ENCODE results near the gene SLC9A9. TPM values are rescaled to one million over a fixed set of nuclear protein-coding genes. Genes with fewer than 3 reads are reported as not detected.

SLC9A9 gene
- total RNA-seq, 4 donors from 2014 or later = 1.1 to 15.9 (median 9.7) TPM

DNA sequence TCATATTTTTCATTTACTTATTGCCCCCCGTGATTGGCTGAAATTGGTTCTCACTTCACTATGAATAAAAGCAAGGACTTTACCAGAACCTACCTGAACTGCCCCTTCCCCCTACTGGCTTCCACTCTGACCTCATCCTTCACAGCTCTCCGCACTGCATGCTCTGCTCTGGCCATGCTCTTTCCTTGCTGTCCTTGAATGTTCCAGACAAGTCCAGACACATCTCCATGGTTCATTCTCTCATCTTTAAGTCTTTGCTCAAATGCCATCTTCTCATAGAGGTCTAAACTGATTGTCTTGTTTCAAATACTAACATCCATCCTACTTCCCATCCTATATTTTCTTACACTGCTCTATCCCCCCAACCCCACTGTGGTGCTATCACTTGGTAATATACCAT lies 599.3 kb downstream of the SLC9A9 start:
- Histone ChIP-seq H3K36me3 (no peaks in the 10 kb centered on the region), H3K27ac (no peak overlapping the region), H3K27me3 (no peaks in the 10 kb centered on the region), H3K4me3 (no peak overlapping the region), H3K9me3 (no peaks in the 10 kb centered on the region), H3K4me1 (peaks cover 0 to 12% (median 1%) of the 10 kb centered on the region in 4 donors)
- in situ Hi-C loops (cut with MboI; ENCODE audit: low pct_ligation_motif_present in 1 of 4, low pct_unique_long_range_greater_than_20kb in 1 of 4, low sequenced_read_pairs in 3 of 4) = no loop called here
- TF ChIP-seq POLR2A (IDR thresholded peaks at IDR 0.05) = no peak
- no peak for TF ChIP-seq POLR2AphosphoS5 (IDR thresholded peaks at IDR 0.05)
- TF ChIP-seq EP300 (IDR thresholded peaks at IDR 0.05; ENCODE audit: low read depth) = no peak
- TF ChIP-seq, protein P1, sequence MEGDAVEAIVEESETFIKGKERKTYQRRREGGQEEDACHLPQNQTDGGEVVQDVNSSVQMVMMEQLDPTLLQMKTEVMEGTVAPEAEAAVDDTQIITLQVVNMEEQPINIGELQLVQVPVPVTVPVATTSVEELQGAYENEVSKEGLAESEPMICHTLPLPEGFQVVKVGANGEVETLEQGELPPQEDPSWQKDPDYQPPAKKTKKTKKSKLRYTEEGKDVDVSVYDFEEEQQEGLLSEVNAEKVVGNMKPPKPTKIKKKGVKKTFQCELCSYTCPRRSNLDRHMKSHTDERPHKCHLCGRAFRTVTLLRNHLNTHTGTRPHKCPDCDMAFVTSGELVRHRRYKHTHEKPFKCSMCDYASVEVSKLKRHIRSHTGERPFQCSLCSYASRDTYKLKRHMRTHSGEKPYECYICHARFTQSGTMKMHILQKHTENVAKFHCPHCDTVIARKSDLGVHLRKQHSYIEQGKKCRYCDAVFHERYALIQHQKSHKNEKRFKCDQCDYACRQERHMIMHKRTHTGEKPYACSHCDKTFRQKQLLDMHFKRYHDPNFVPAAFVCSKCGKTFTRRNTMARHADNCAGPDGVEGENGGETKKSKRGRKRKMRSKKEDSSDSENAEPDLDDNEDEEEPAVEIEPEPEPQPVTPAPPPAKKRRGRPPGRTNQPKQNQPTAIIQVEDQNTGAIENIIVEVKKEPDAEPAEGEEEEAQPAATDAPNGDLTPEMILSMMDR (IDR thresholded peaks at IDR 0.05) = no peak
- intact Hi-C loops (cut with DNase I; ENCODE audit: low total_unique reads) = no loop called here
- no peak for DNase-seq
- WGBS, 2 donors (ENCODE audit: low coverage in 1 of 2) = 92 to 96% methylated on average over 2 of the region's 2 CpGs

DNA sequence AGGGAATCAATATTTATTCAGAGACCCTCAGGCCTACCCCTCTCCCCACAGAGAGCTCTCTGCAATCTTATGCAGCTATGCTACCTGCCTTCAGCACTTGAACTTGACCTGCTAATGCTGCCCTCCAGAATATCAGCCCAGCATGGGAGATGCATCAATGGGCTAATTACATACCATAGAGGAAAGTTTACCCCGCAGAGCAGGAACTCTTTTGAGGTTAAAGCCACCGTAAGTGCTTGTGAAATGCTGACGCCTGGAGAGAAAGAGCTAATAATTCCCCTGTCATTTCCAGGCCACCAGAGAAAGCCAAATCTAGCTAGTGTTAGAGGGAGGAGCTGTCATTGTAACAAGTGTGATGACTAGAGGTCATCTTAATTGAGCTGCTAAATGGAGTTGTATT lies 601.2 kb downstream of the SLC9A9 start:
- Histone ChIP-seq H3K27ac (no peak overlapping the region), H3K4me1 (peaks cover 0 to 12% (median 1%) of the 10 kb centered on the region in 4 donors), H3K4me3 (no peak overlapping the region), H3K27me3 (no peaks in the 10 kb centered on the region), H3K9me3 (no peaks in the 10 kb centered on the region), H3K36me3 (no peaks in the 10 kb centered on the region)
- in situ Hi-C loops (cut with MboI; ENCODE audit: low pct_ligation_motif_present in 1 of 4, low pct_unique_long_range_greater_than_20kb in 1 of 4, low sequenced_read_pairs in 3 of 4) = no loop called here
- 90% methylated on average over 2 to 3 of the region's 3 CpGs for WGBS, 2 donors (ENCODE audit: low coverage in 1 of 2)
- DNase-seq = no peak
- TF ChIP-seq EP300 (IDR thresholded peaks at IDR 0.05; ENCODE audit: low read depth) (no peak), POLR2A (IDR thresholded peaks at IDR 0.05) (no peak), POLR2AphosphoS5 (IDR thresholded peaks at IDR 0.05) (no peak)
- TF ChIP-seq, protein P1 (IDR thresholded peaks at IDR 0.05) = no peak
- intact Hi-C loops (cut with DNase I; ENCODE audit: low total_unique reads) = no loop called here

DNA sequence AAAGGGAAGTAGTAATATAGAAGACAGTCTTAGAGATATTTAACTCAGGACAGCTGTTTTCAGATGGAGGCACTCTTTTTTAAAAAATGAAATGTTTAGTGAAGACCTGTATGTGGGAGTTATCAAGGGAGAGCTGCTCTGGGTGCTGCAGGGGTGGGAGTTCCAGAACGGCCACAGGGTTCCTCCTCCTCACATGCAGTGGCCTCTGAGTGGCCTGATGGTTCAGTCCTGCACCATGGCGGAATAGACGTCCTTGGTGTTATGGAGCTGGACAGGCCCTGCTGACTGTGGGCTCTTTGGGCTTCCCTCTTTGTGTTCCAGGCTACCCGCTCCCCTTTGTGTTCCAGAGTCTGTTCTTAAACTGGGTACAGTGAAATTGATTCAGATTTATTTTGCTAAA lies 602.6 kb downstream of the SLC9A9 start:
- Histone ChIP-seq H3K4me3 (no peak overlapping the region), H3K27me3 (no peaks in the 10 kb centered on the region), H3K4me1 (peaks cover 0 to 12% (median 1%) of the 10 kb centered on the region in 4 donors), H3K36me3 (no peaks in the 10 kb centered on the region), H3K9me3 (no peaks in the 10 kb centered on the region), H3K27ac (no peak overlapping the region)
- in situ Hi-C loops (cut with MboI; ENCODE audit: low pct_ligation_motif_present in 1 of 4, low pct_unique_long_range_greater_than_20kb in 1 of 4, low sequenced_read_pairs in 3 of 4) = no loop called here
- intact Hi-C loops (cut with DNase I; ENCODE audit: low total_unique reads) = no loop called here
- TF ChIP-seq EP300 (IDR thresholded peaks at IDR 0.05; ENCODE audit: low read depth) = no peak
- TF ChIP-seq, protein P1 (IDR thresholded peaks at IDR 0.05) = no peak
- no peak for TF ChIP-seq POLR2AphosphoS5 (IDR thresholded peaks at IDR 0.05)
- TF ChIP-seq POLR2A (IDR thresholded peaks at IDR 0.05) = no peak
- DNase-seq = no peak
- WGBS, 2 donors (ENCODE audit: low coverage in 1 of 2) = 90 to 91% methylated on average over 3 to 4 of the region's 4 CpGs

DNA sequence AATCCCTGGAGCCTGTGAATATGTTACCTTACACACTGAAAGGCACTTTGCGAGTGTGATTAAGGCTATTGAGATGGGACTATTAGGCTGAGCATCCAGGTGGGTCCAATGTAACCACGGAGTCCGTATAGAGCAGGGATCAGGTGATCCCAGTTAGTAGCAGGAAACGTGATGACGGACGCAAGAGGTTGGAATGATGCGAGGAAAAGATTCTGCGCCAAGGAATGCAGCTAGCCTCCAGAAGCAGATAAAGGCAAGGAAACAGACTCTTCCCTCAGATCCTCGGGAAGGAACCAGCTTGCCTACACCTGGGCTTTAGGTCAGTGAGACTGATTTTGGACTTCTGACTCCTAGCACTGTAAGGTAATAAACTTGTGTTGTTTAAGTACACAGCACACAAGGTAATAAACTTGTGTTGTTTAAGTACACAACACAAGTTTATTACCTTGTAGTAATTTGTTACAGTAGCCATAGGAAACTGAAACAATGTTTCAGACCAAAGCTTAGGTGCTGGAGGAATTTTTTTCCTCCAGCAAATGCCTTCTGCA lies 603.7 kb downstream of the SLC9A9 start:
- Histone ChIP-seq H3K9me3 (no peaks in the 10 kb centered on the region), H3K27ac (no peak overlapping the region), H3K27me3 (no peaks in the 10 kb centered on the region), H3K4me1 (peaks cover 0 to 12% (median 1%) of the 10 kb centered on the region in 4 donors), H3K4me3 (no peak overlapping the region), H3K36me3 (no peaks in the 10 kb centered on the region)
- TF ChIP-seq EP300 (IDR thresholded peaks at IDR 0.05; ENCODE audit: low read depth) (no peak), POLR2A (IDR thresholded peaks at IDR 0.05) (no peak), POLR2AphosphoS5 (IDR thresholded peaks at IDR 0.05) (no peak)
- TF ChIP-seq, protein P1 (IDR thresholded peaks at IDR 0.05) = no peak
- intact Hi-C loops (cut with DNase I; ENCODE audit: low total_unique reads) = no loop called here
- peak; percentile 17 for DNase-seq
- 53 to 59% methylated on average over 7 to 9 of the region's 9 CpGs for WGBS, 2 donors (ENCODE audit: low coverage in 1 of 2)
- in situ Hi-C loops (cut with MboI; ENCODE audit: low pct_ligation_motif_present in 1 of 4, low pct_unique_long_range_greater_than_20kb in 1 of 4, low sequenced_read_pairs in 3 of 4) = no loop called here

Data from transverse colon (tissue), 4 donors.